NAMALWA (cell line): Measurements from ENCODE around the gene TRIML2.

ENCODE experiments used
- DNase-seq: peaks from one replicate; pipeline ENCODE4 v3.0.0-alpha.2; 2015; ENCODE audit warnings: low spot score

TRIML2 gene

GRCh38 chr4:188109157-188109755 lies at the start of gene TRIML2:
Gene TRIML2 (minus strand): TSS chr4:188109603. CDS start chr4:188105368, 4,235 bp downstream.
- no peak for DNase-seq

GRCh38 chr4:188158336-188158735 lies 48.9 kb upstream of the TRIML2 start:
- DNase-seq, result no peak

- DNase-seq, result no peak
Observed at GRCh38 chr4:188154668-188155405, 45.4 kb upstream of the TRIML2 start.

- DNase-seq, result no peak
Observed at GRCh38 chr4:188147776-188148175, 38.4 kb upstream of the TRIML2 start.

GRCh38 chr4:188147176-188147575 lies 37.8 kb upstream of the TRIML2 start:
- DNase-seq, result no peak

GRCh38 chr4:188146618-188147017 lies 37.2 kb upstream of the TRIML2 start:
- DNase-seq, result no peak

- DNase-seq, result no peak
Observed at GRCh38 chr4:188145601-188146000, 36.2 kb upstream of the TRIML2 start.

- no peak for DNase-seq
Observed at GRCh38 chr4:188143731-188144130, 34.3 kb upstream of the TRIML2 start.

GRCh38 chr4:188139671-188140070 lies 30.3 kb upstream of the TRIML2 start:
- DNase-seq, result no peak

GRCh38 chr4:188139141-188139540 lies 29.7 kb upstream of the TRIML2 start, which contains the start of gene TRIML1:
Gene TRIML1 (plus strand): TSS chr4:188139441. CDS start chr4:188139559, 118 bp downstream.
- no peak for DNase-seq

GRCh38 chr4:188138227-188138626 lies 28.8 kb upstream of the TRIML2 start:
- DNase-seq, result no peak

- DNase-seq, result no peak
Observed at GRCh38 chr4:188132232-188132631, 22.8 kb upstream of the TRIML2 start.

- no peak for DNase-seq
Observed at GRCh38 chr4:188130355-188130754, 21.0 kb upstream of the TRIML2 start.

- no peak for DNase-seq
Observed at GRCh38 chr4:188127214-188127874, 17.9 kb upstream of the TRIML2 start.

- no peak for DNase-seq
Observed at GRCh38 chr4:188121530-188121929, 12.1 kb upstream of the TRIML2 start.

- DNase-seq, result no peak
Observed at GRCh38 chr4:188117631-188118324, 8.4 kb upstream of the TRIML2 start.

GRCh38 chr4:188113156-188113555 lies 3.8 kb upstream of the TRIML2 start:
- DNase-seq, result no peak

GRCh38 chr4:188111955-188112354 lies 2.6 kb upstream of the TRIML2 start:
- DNase-seq, result no peak

GRCh38 chr4:188110741-188111471 lies 1.5 kb upstream of the TRIML2 start:
- DNase-seq, result no peak

- DNase-seq, result no peak
Observed at GRCh38 chr4:188110036-188110435, 633 bp upstream of the TRIML2 start.

GRCh38 chr4:188107931-188108843 lies 1.2 kb downstream of the TRIML2 start:
- no peak for DNase-seq
